Immature natural killer cell (primary cell): ENCODE measurements around the gene BACH2. TPM values are rescaled to one million over a fixed set of nuclear protein-coding genes. Genes with fewer than 3 reads are reported as not detected.
"Not testable (repeated sequence)": the region's sequence is repeated elsewhere in the genome, so short reads cannot be mapped to it uniquely, and the experiment has no call there.

Experiments
- DNase-seq, 3 donors: peaks; one replicate each; pipeline ENCODE4 v3.0.0; 2022; ENCODE audit warnings: mixed read lengths in 1 of 3
- H3K27ac Mint-ChIP-seq, 6 donors: one replicate each; pipeline ENCODE4 v1.8.0; 2020; ENCODE audit warnings: mixed read lengths in 6 of 6, mild to moderate bottlenecking in 5 of 6, inconsistent platforms in 4 of 6, moderate library complexity in 3 of 6
- H3K27me3 Mint-ChIP-seq, 3 donors: one replicate each; pipeline ENCODE4 v1.8.0; 2020 to 2021; ENCODE audit warnings: low read depth in 3 of 3, mild to moderate bottlenecking in 3 of 3, mixed read lengths in 3 of 3, moderate library complexity in 3 of 3, inconsistent platforms in 1 of 3
- H3K36me3 Mint-ChIP-seq, 3 donors: one replicate each; pipeline ENCODE4 v1.8.0; 2020; ENCODE audit warnings: mixed read lengths in 3 of 3, inconsistent platforms in 2 of 3, mild to moderate bottlenecking in 2 of 3
- H3K4me1 Mint-ChIP-seq, 2 donors: one replicate each; pipeline ENCODE4 v1.8.0; 2020; ENCODE audit warnings: inconsistent platforms in 2 of 2, mild to moderate bottlenecking in 2 of 2, mixed read lengths in 2 of 2, moderate library complexity in 1 of 2
- H3K4me3 Mint-ChIP-seq, 5 donors: one replicate each; pipeline ENCODE4 v1.8.0; 2020; ENCODE audit warnings: mild to moderate bottlenecking in 5 of 5, mixed read lengths in 5 of 5, inconsistent platforms in 3 of 5, moderate library complexity in 3 of 5
- H3K9me3 Mint-ChIP-seq, 6 donors: one replicate each; pipeline ENCODE4 v1.8.0; 2020; ENCODE audit warnings: mild to moderate bottlenecking in 6 of 6, mixed read lengths in 6 of 6, inconsistent platforms in 4 of 6, moderate library complexity in 3 of 6
- polyA plus RNA-seq, 3 donors: library from polyadenylated mRNA; unstranded; fragments of 300-500 nt; fragmentation: Illumina TruSeq; gene quantifications; one replicate each; pipeline ENCODE4 v1.2.3, GENCODE V29; 2021

Gene BACH2
- polyA plus RNA-seq, 3 donors from 2014 or later: 2.3 to 8.1 (median 8.0) TPM

GRCh38 chr6:90127595-90127994, 169.0 kb downstream of the BACH2 start:
- Mint-ChIP-seq H3K4me3 (no peak overlapping the region), H3K9me3 (no peaks in the 10 kb centered on the region), H3K27ac (no peak overlapping the region), H3K27me3 (peaks cover 0 to 6% (median 0%) of the 10 kb centered on the region in 3 donors), H3K36me3 (peaks cover 0 to 3% (median 0%) of the 10 kb centered on the region in 3 donors), H3K4me1 (peaks cover 13 to 18% of the 10 kb centered on the region in 2 donors)
- DNase-seq: no peak

- Mint-ChIP-seq H3K27me3 (peaks cover 0 to 6% (median 0%) of the 10 kb centered on the region in 3 donors), H3K4me1 (peaks cover 13 to 18% of the 10 kb centered on the region in 2 donors), H3K4me3 (peak overlapping the region in 1 of 5 donors; percentile 34), H3K9me3 (no peaks in the 10 kb centered on the region), H3K27ac (peak overlapping the region in 1 of 6 donors; percentile 17), H3K36me3 (peaks cover 0 to 3% (median 0%) of the 10 kb centered on the region in 3 donors)
- DNase-seq: no peak
Observed at GRCh38 chr6:90126839-90127238, 169.8 kb downstream of the BACH2 start.

DNA sequence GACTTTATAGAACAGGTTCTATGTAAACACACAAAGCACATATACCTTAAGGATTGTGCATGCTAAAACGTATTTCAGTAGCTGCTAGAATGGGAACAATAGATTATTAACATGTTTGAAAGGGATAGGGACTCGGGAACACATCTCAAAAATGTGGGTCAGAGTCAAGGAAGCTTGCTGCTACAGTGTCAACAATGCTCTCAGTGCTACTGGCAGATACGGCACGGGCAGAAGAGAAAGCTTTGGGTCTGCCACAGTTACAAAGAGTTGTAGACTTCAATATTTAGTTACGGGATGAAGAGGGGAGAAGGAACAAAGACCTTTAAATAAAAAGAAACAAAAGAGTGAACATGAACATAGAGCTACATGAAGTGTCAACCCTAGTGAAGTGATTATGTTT, 170.5 kb downstream of the BACH2 start:
- Mint-ChIP-seq H3K36me3 (peaks cover 0 to 3% (median 0%) of the 10 kb centered on the region in 3 donors), H3K9me3 (no peaks in the 10 kb centered on the region), H3K4me1 (peaks cover 13 to 18% of the 10 kb centered on the region in 2 donors), H3K27me3 (peaks cover 0 to 6% (median 0%) of the 10 kb centered on the region in 3 donors), H3K27ac (no peak overlapping the region), H3K4me3 (no peak overlapping the region)
- DNase-seq: no peak

DNA sequence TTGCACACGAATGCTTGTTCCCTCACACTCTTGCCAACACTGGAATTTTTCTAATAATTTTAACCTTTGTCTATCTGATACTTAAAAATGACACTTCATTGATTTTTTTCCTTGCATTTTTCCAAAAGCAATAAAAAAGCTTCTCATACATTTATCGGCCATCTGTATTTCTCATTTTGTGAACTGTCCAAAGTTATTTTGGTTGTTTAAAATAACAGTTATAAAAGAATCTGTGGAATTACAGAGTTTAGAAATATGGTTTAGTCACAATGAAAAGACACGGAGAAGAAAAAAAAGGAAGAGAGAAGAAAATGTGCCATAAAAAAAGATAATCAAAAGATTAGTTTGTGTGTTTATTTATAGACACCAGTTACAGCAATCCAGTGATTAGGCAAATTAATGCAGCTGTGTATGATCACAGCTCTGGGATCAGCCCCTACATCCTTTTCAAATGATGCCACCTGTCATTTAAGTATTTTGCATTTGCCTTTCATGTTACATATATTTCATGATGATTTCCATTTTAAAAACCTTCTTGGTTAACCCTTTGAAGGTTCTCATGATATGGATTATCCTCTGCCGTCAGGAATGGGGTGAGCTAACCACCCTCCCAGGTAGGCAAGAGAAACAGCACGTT, 171.7 kb downstream of the BACH2 start:
- peaks cover 0 to 6% (median 0%) of the 10 kb centered on the region in 3 donors for H3K27me3 Mint-ChIP-seq
- H3K4me3 Mint-ChIP-seq: no peak overlapping the region
- H3K4me1 Mint-ChIP-seq: peaks cover 13 to 18% of the 10 kb centered on the region in 2 donors
- no peak for DNase-seq
- H3K27ac Mint-ChIP-seq: no peak overlapping the region
- peaks cover 0 to 3% (median 0%) of the 10 kb centered on the region in 3 donors for H3K36me3 Mint-ChIP-seq
- H3K9me3 Mint-ChIP-seq: no peaks in the 10 kb centered on the region

- H3K4me3 Mint-ChIP-seq: no peak overlapping the region
Observed at GRCh38 chr6:90123831-90124230, 172.8 kb downstream of the BACH2 start.

DNA sequence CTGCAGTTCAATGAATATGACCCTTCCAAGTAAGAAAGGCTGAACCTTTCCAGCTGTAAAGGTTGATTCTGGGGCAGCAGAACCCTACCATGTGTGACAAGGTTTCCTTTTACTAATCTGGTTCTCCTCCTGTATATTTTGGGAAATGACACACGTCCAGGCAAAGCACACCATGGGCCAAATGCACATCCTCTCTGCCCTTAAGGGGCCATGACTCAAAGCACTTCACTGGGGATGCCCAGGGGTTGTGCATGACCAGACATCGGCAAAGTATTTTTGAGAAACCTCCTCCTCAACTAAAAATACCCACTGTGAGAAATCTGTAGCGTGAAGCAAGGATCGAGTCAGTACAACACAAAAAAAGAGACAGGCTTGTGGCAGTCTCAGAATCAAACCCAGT, 174.7 kb downstream of the BACH2 start:
- Mint-ChIP-seq H3K36me3 (peaks cover 0 to 7% (median 3%) of the 10 kb centered on the region in 3 donors), H3K4me3 (no peak overlapping the region), H3K27ac (no peak overlapping the region), H3K9me3 (no peaks in the 10 kb centered on the region), H3K27me3 (peaks cover 0 to 3% (median 2%) of the 10 kb centered on the region in 3 donors), H3K4me1 (peaks cover 8 to 10% of the 10 kb centered on the region in 2 donors)
- no peak for DNase-seq

More at GRCh38 chr6:90123831-90124230, 172.8 kb downstream of the BACH2 start:
- H3K36me3 Mint-ChIP-seq: peaks cover 0 to 3% (median 0%) of the 10 kb centered on the region in 3 donors
- H3K4me1 Mint-ChIP-seq: peaks cover 13 to 18% of the 10 kb centered on the region in 2 donors
- no peak for DNase-seq
- peaks cover 0 to 6% (median 0%) of the 10 kb centered on the region in 3 donors for H3K27me3 Mint-ChIP-seq
- H3K27ac Mint-ChIP-seq: no peak overlapping the region
- no peaks in the 10 kb centered on the region for H3K9me3 Mint-ChIP-seq

- DNase-seq: no peak
- H3K27me3 Mint-ChIP-seq: peaks cover 0 to 3% (median 2%) of the 10 kb centered on the region in 3 donors
- H3K4me3 Mint-ChIP-seq: no peak overlapping the region
- no peak overlapping the region for H3K27ac Mint-ChIP-seq
- H3K36me3 Mint-ChIP-seq: peaks cover 0 to 7% (median 3%) of the 10 kb centered on the region in 3 donors
- H3K9me3 Mint-ChIP-seq: no peaks in the 10 kb centered on the region
- no peaks in the 10 kb centered on the region for H3K4me1 Mint-ChIP-seq
Observed at GRCh38 chr6:90120327-90120726, 176.3 kb downstream of the BACH2 start.

DNA sequence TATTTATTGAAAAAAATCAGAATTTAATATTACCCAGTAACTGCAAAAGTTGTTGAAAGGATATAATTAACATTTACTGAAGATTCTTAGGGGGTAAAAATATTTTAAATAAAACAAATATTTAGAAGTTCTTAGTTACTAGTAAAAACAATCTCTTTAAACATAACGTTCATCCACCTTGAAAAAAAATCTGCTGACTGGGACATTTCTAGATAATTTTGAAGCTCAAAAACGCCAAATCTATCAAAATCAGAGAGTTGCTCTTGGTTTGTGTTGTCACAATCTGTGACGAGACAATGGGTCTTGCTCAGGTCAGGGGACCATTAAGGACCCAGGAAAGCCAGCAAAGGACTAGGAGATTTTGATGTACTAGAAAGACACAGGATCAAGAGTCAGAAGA, 177.0 kb downstream of the BACH2 start:
- DNase-seq: no peak
- Mint-ChIP-seq H3K9me3 (no peaks in the 10 kb centered on the region), H3K4me3 (no peak overlapping the region), H3K27ac (peak overlapping the region in 1 of 6 donors; percentile 31), H3K27me3 (peaks cover 0 to 3% (median 2%) of the 10 kb centered on the region in 3 donors), H3K36me3 (peaks cover 0 to 7% (median 3%) of the 10 kb centered on the region in 3 donors), H3K4me1 (no peaks in the 10 kb centered on the region)

GRCh38 chr6:90118581-90118980, 178.1 kb downstream of the BACH2 start:
- no peak for DNase-seq
- Mint-ChIP-seq H3K4me1 (no peaks in the 10 kb centered on the region), H3K9me3 (peaks cover 0 to 2% (median 0%) of the 10 kb centered on the region in 6 donors), H3K27me3 (peaks cover 0 to 3% (median 2%) of the 10 kb centered on the region in 3 donors), H3K27ac (no peak overlapping the region), H3K4me3 (no peak overlapping the region), H3K36me3 (peaks cover 0 to 10% (median 3%) of the 10 kb centered on the region in 3 donors)

- no peak overlapping the region for H3K27ac Mint-ChIP-seq
Observed at GRCh38 chr6:90118069-90118468, 178.6 kb downstream of the BACH2 start.

GRCh38 chr6:90116126-90116525, 180.5 kb downstream of the BACH2 start:
- Mint-ChIP-seq H3K36me3 (peaks cover 8 to 18% (median 13%) of the 10 kb centered on the region in 3 donors), H3K4me1 (peaks cover 5 to 10% of the 10 kb centered on the region in 2 donors), H3K9me3 (peaks cover 0 to 14% (median 11%) of the 10 kb centered on the region in 6 donors)
- H3K27ac Mint-ChIP-seq, H3K4me3 Mint-ChIP-seq, DNase-seq, H3K27me3 Mint-ChIP-seq: not testable (repeated sequence)

More at GRCh38 chr6:90118069-90118468, 178.6 kb downstream of the BACH2 start:
- Mint-ChIP-seq H3K27me3 (peaks cover 0 to 3% (median 2%) of the 10 kb centered on the region in 3 donors), H3K4me1 (no peaks in the 10 kb centered on the region), H3K36me3 (peaks cover 4 to 14% (median 6%) of the 10 kb centered on the region in 3 donors), H3K9me3 (peaks cover 0 to 7% (median 4%) of the 10 kb centered on the region in 6 donors), H3K4me3 (no peak overlapping the region)
- DNase-seq: no peak

DNA sequence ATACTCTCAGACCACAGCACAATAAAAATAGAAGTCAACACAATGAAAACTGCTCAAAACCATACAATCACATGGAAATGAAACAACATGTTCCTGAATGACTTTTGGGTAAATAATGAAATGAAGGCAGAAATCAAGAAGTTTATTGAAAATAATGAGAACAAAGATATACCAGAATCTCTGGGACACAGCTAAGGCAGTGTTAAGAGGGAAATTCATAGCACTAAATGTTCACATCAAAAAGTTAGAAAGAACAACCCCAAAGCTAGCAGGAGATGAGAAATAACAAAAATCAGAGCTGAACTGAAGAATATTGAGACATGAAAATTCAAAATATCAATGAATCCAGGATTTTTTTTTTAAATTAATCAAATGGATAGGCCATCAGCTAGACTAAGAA, 183.3 kb downstream of the BACH2 start:
- Mint-ChIP-seq H3K4me1 (peaks cover 30 to 38% of the 10 kb centered on the region in 2 donors), H3K27me3 (peaks cover 3 to 8% (median 6%) of the 10 kb centered on the region in 3 donors), H3K9me3 (peaks cover 0 to 14% (median 11%) of the 10 kb centered on the region in 6 donors), H3K36me3 (peaks cover 8 to 18% (median 13%) of the 10 kb centered on the region in 3 donors), H3K4me3 (no peak overlapping the region), H3K27ac (peak overlapping the region in 1 of 6 donors; percentile 12)
- DNase-seq: no peak

DNA sequence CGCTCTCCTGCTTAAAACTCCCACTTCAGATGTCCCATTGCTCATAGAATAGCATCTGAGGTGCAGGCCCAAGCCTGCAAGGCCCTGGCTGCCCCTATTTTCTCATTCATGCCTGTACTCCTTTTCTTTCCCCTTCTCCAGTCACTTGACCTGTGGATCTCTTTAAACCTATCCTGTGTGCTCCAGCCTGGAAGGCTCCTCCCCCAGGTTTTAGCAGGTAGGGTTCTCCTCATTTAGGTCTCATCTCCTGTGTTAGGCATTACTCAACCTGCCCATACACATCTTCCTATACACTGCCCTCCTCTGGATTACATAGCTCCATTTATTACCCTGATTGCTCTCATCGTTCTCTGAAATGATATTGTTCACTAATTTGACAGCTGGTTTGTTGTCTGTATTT, 185.3 kb downstream of the BACH2 start:
- peaks cover 8 to 14% (median 10%) of the 10 kb centered on the region in 3 donors for H3K36me3 Mint-ChIP-seq
- H3K4me1 Mint-ChIP-seq: peaks cover 34 to 47% of the 10 kb centered on the region in 2 donors
- H3K4me3 Mint-ChIP-seq: peak overlapping the region in 2 of 5 donors; percentile 20 to 41

GRCh38 chr6:90110971-90111370, 185.7 kb downstream of the BACH2 start:
- DNase-seq: peak; percentile 85 to 87 (median 85)
- Mint-ChIP-seq H3K9me3 (peaks cover 0 to 14% (median 11%) of the 10 kb centered on the region in 6 donors), H3K4me3 (peak overlapping the region; percentile 2 to 41 (median 20)), H3K4me1 (peaks cover 34 to 47% of the 10 kb centered on the region in 2 donors), H3K27me3 (peaks cover 0 to 11% (median 9%) of the 10 kb centered on the region in 3 donors), H3K36me3 (peaks cover 8 to 14% (median 10%) of the 10 kb centered on the region in 3 donors), H3K27ac (peak overlapping the region; percentile 8 to 73 (median 60))

More for the DNA sequence above, 185.3 kb downstream of the BACH2 start:
- DNase-seq: no peak
- Mint-ChIP-seq H3K9me3 (peaks cover 0 to 14% (median 11%) of the 10 kb centered on the region in 6 donors), H3K27me3 (peaks cover 0 to 11% (median 9%) of the 10 kb centered on the region in 3 donors), H3K27ac (peak overlapping the region; percentile 8 to 73 (median 60))
